OCI-LY7 (cell line): ENCODE results near the gene CTNNAL1.

Experiments
- CTCF ChIP-seq: fragments of 200-600 bp; sonication (generic); conservative IDR thresholded peaks from 2 replicates; pipeline ENCODE4 v1.5.1; 2014; ENCODE audit warnings: mild to moderate bottlenecking, antibody characterized with exemption, low read length, moderate library complexity, mixed read lengths
- EZH2phosphoT487 ChIP-seq: fragments of 200-600 bp; sonication (generic); IDR thresholded peaks from 2 replicates; pipeline ENCODE4 v1.6.1; 2018; ENCODE audit warnings: low read depth, borderline replicate concordance, mild to moderate bottlenecking, mixed run types, antibody characterized with exemption, low read length, moderate library complexity, mixed read lengths

- TF ChIP-seq CTCF, result no peak
- TF ChIP-seq EZH2phosphoT487, result no peak
Observed at GRCh38 chr9:109043578-109043977, 30.3 kb upstream of the CTNNAL1 start.
